Mesendoderm (in vitro differentiated cells): ENCODE data around the gene AFF3.

Experiments used
- DNase-seq: peaks from one replicate; pipeline ENCODE4 v3.0.0; 2013
- H2AK5ac ChIP-seq: 2 replicates; pipeline ENCODE4 v1.6.1; 2013; ENCODE audit warnings: low read length, inconsistent platforms
- H2BK120ac ChIP-seq: 2 replicates; pipeline ENCODE4 v1.6.1; 2013; ENCODE audit warnings: low read depth, mild to moderate bottlenecking, low read length, moderate library complexity, mixed read lengths
- H2BK15ac ChIP-seq: replicated peaks from 2 replicates; pipeline ENCODE4 v1.6.1; 2013; ENCODE audit warnings: low read depth, mild to moderate bottlenecking, moderate library complexity
- H2BK5ac ChIP-seq: 2 replicates; pipeline ENCODE4 v1.6.1; 2013; ENCODE audit warnings: low read length, inconsistent platforms
- H3K18ac ChIP-seq: 2 replicates; pipeline ENCODE4 v1.6.1; 2013; ENCODE audit warnings: mild to moderate bottlenecking, low read length, mixed read lengths
- H3K23ac ChIP-seq: one replicate; pipeline ENCODE4 v1.6.1; 2013; ENCODE audit warnings: low read length
- H3K27ac ChIP-seq: 2 replicates; pipeline ENCODE4 v1.5.1; 2013; ENCODE audit warnings: low read depth, mild to moderate bottlenecking, inconsistent platforms, low read length, moderate library complexity
- H3K27me3 ChIP-seq: 2 replicates; pipeline ENCODE4 v1.6.1; 2013; ENCODE audit warnings: low read length, control low read depth, mild to moderate bottlenecking, inconsistent platforms; ENCODE audit not compliant: insufficient read depth, poor library complexity
- H3K36me3 ChIP-seq: 2 replicates; pipeline ENCODE4 v1.6.1; 2013; ENCODE audit warnings: low read length, inconsistent platforms; ENCODE audit not compliant: control insufficient read depth, insufficient read depth
- H3K4ac ChIP-seq: one replicate; pipeline ENCODE4 v1.6.1; 2013; ENCODE audit warnings: low read depth, mild to moderate bottlenecking, low read length, moderate library complexity
- H3K4me1 ChIP-seq: 2 replicates; pipeline ENCODE4 v1.6.1; 2013; ENCODE audit warnings: low read depth, low read length, inconsistent platforms; ENCODE audit not compliant: control insufficient read depth
- H3K4me2 ChIP-seq: 2 replicates; pipeline ENCODE4 v1.6.1; 2013; ENCODE audit warnings: low read length
- H3K4me3 ChIP-seq: 2 replicates; pipeline ENCODE4 v1.5.1; 2013; ENCODE audit warnings: mild to moderate bottlenecking, low read length
- H3K56ac ChIP-seq: one replicate; pipeline ENCODE4 v1.6.1; 2013; ENCODE audit warnings: low read length
- H3K79me1 ChIP-seq: 2 replicates; pipeline ENCODE4 v1.6.1; 2013; ENCODE audit warnings: low read length, inconsistent platforms
- H3K79me2 ChIP-seq: 2 replicates; pipeline ENCODE4 v1.6.1; 2013; ENCODE audit warnings: mild to moderate bottlenecking, low read length; ENCODE audit not compliant: control insufficient read depth, insufficient read depth
- H3K9ac ChIP-seq: 2 replicates; pipeline ENCODE4 v1.6.1; 2013; ENCODE audit warnings: low read length, inconsistent platforms
- H4K5ac ChIP-seq: one replicate; pipeline ENCODE4 v1.6.1; 2013; ENCODE audit warnings: low read length
- H4K8ac ChIP-seq: one replicate; pipeline ENCODE4 v1.6.1; 2013; ENCODE audit warnings: low read depth, mild to moderate bottlenecking, control low read depth, low read length, moderate library complexity
- WGBS: extraction: QIAGEN DNeasy Blood & Tissue Kit; methylation state at CpG from one replicate; pipeline ENCODE4 v1.1.7; 2013; ENCODE audit warnings: low lambda C conversion rate, missing lambda C conversion rate; ENCODE audit not compliant: insufficient coverage; ENCODE audit errors: extremely low coverage; 5-methylcytosine and 5-hydroxymethylcytosine counted together

AFF3 gene

DNA sequence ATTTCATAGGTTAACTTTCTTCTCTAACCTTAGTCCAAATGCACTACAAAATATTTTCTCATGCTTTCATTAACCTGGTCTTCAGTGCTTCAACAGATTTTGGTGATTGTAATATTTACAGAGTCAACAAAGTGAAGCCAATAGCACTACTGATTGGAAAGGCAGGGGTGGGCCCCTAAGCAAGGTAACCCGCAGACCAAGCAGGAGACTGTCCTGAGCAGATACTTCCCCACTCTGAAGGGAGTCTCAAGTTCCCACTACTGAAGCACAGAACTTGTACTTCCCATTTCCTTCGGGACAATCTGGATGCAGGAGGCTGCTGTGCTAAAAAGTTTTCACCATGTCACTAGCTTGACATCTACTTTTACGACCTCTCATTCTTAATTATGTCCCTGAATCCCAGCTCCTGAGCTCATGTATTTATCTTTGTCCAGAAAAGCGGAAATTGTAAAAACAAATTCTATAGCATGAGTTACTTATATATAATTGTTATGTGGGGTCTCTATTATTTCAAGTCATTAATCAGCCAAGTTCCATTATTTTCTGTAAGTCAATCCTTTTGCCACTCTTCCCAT lies 341.0 kb downstream of the AFF3 start:
- H3K4ac ChIP-seq = no peak overlapping the region
- no peak overlapping the region for H2BK15ac ChIP-seq
- no peak overlapping the region for H2BK120ac ChIP-seq
- no peak overlapping the region for H3K56ac ChIP-seq
- no peak overlapping the region for H3K23ac ChIP-seq
- no peak overlapping the region for H4K8ac ChIP-seq
- H4K5ac ChIP-seq = no peak overlapping the region
- H3K79me1 ChIP-seq = no peaks in the 10 kb centered on the region
- H2BK5ac ChIP-seq = no peak overlapping the region
- no peaks in the 10 kb centered on the region for H3K27me3 ChIP-seq
- H3K36me3 ChIP-seq = no peaks in the 10 kb centered on the region
- no peak for DNase-seq
- no peak overlapping the region for H3K18ac ChIP-seq
- no peak overlapping the region for H3K4me2 ChIP-seq
- no peak overlapping the region for H3K9ac ChIP-seq
- WGBS = no CpG with 5 or more reads among the region's 4 CpGs
- no peak overlapping the region for H2AK5ac ChIP-seq
- H3K4me1 ChIP-seq = no peaks in the 10 kb centered on the region
- no peaks in the 10 kb centered on the region for H3K79me2 ChIP-seq
- H3K4me3 ChIP-seq = no peak overlapping the region
- no peak overlapping the region for H3K27ac ChIP-seq

DNA sequence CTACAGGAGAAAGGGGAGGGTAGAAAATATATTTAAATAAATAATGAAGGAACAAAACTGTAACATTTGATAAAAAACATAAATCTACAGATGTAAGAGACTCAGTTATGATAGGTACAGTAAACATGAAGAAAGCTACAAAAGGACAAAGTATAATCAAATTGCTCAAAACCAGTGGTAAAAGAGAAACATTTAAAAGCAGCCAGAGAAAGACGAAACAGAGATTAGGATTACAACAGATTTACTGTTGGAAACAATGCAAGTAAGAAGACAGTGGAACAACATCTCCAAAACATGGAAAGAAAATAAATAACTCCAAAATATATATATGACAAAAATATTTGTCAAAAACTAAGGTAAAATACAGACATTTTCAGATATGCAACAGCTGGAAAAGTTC lies 344.9 kb downstream of the AFF3 start:
- H3K23ac ChIP-seq = no peak overlapping the region
- WGBS = no CpG with 5 or more reads among the region's 1 CpG
- H2BK15ac ChIP-seq = no peak overlapping the region
- H2BK120ac ChIP-seq = no peak overlapping the region
- no peak overlapping the region for H2AK5ac ChIP-seq
- no peak overlapping the region for H4K8ac ChIP-seq
- H3K56ac ChIP-seq = no peak overlapping the region
- no peaks in the 10 kb centered on the region for H3K79me2 ChIP-seq
- H3K36me3 ChIP-seq = no peaks in the 10 kb centered on the region
- no peak overlapping the region for H3K9ac ChIP-seq
- no peak overlapping the region for H2BK5ac ChIP-seq
- no peak overlapping the region for H4K5ac ChIP-seq
- H3K4me3 ChIP-seq = no peak overlapping the region
- H3K27ac ChIP-seq = no peak overlapping the region
- DNase-seq = no peak
- no peaks in the 10 kb centered on the region for H3K4me1 ChIP-seq
- H3K79me1 ChIP-seq = no peaks in the 10 kb centered on the region
- H3K27me3 ChIP-seq = no peaks in the 10 kb centered on the region
- H3K18ac ChIP-seq = no peak overlapping the region
- no peak overlapping the region for H3K4me2 ChIP-seq
- H3K4ac ChIP-seq = no peak overlapping the region

DNA sequence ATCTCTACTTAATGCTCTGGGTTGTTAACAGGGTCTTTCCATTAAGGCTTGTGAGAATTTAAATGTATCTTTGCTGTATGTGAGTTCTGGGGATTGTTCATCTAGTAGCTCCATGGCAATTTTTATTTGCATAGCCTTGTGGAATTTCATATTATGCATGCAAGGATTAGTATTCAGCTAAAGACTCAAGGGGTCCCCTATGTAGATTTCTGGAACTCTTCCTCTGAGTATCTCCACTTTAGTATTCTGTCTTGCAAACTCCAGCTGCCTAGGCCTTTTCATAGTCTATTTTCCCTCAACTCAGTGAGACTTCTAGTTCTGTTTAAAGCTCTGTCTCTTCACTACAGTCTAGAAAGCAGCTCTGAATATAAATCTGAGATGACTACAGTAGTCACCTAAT lies 348.0 kb downstream of the AFF3 start:
- Histone ChIP-seq H4K5ac (no peak overlapping the region), H3K9ac (no peak overlapping the region), H3K27ac (no peak overlapping the region), H2BK5ac (no peak overlapping the region), H3K4me3 (no peak overlapping the region), H3K4ac (no peak overlapping the region), H3K4me2 (no peak overlapping the region), H2BK120ac (no peak overlapping the region), H3K79me2 (no peaks in the 10 kb centered on the region), H3K56ac (no peak overlapping the region), H2AK5ac (no peak overlapping the region), H3K23ac (no peak overlapping the region), H3K18ac (no peak overlapping the region), H3K27me3 (no peaks in the 10 kb centered on the region), H4K8ac (no peak overlapping the region), H3K36me3 (no peaks in the 10 kb centered on the region), H3K4me1 (no peaks in the 10 kb centered on the region), H3K79me1 (no peaks in the 10 kb centered on the region), H2BK15ac (no peak overlapping the region)
- no peak for DNase-seq

DNA sequence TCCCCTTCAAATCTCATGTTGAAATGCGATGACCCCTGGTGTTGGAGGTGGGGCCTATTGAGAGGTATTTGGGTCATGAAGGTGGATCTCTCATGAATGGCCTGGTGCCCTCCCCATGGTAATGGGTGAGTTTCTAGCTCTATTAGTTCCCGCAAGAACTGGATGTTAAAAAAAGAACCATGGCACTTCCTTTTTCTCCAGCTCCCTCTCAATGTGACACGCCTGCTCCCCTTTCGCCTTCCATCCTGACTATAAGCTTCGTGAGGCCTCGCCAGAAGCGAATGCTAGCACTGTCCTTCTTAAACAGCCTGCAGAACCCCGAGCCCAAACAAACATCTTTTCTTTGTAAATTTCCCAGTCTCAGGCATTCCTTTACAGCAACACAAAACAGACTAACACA lies 349.4 kb downstream of the AFF3 start:
- no peak overlapping the region for H3K4me3 ChIP-seq
- no peak overlapping the region for H4K8ac ChIP-seq
- no peaks in the 10 kb centered on the region for H3K27me3 ChIP-seq
- H3K56ac ChIP-seq = no peak overlapping the region
- no peaks in the 10 kb centered on the region for H3K79me1 ChIP-seq
- no peak overlapping the region for H3K27ac ChIP-seq
- no peak for DNase-seq
- no peaks in the 10 kb centered on the region for H3K79me2 ChIP-seq
- H3K23ac ChIP-seq = no peak overlapping the region
- no peak overlapping the region for H2AK5ac ChIP-seq
- no peak overlapping the region for H3K4ac ChIP-seq
- H3K18ac ChIP-seq = no peak overlapping the region
- WGBS = no CpG with 5 or more reads among the region's 8 CpGs
- H3K36me3 ChIP-seq = no peaks in the 10 kb centered on the region
- H3K4me1 ChIP-seq = no peaks in the 10 kb centered on the region
- no peak overlapping the region for H4K5ac ChIP-seq
- no peak overlapping the region for H3K9ac ChIP-seq
- H2BK15ac ChIP-seq = no peak overlapping the region
- no peak overlapping the region for H3K4me2 ChIP-seq
- no peak overlapping the region for H2BK5ac ChIP-seq
- H2BK120ac ChIP-seq = no peak overlapping the region

DNA sequence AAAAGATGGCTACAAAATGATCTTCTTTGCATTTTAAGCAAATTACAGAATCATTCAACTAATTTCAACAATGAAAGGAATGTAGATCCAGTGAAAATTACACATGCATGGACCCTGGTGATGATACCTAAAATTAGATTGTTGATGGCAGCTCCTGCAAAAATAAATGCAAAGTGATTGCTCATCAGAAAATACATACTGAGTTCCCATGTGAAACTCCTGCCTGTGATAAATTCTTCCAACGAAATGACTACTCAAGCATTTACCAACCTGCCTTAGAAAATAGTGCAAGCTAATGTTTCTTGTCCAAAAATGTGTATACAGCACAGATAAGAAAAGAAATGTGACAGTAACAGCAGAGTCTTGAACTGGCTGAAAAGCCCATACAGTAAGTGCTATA lies 352.5 kb downstream of the AFF3 start:
- H3K4ac ChIP-seq = no peak overlapping the region
- no peak overlapping the region for H2BK5ac ChIP-seq
- WGBS = no CpG with 5 or more reads among the region's 1 CpG

DNA sequence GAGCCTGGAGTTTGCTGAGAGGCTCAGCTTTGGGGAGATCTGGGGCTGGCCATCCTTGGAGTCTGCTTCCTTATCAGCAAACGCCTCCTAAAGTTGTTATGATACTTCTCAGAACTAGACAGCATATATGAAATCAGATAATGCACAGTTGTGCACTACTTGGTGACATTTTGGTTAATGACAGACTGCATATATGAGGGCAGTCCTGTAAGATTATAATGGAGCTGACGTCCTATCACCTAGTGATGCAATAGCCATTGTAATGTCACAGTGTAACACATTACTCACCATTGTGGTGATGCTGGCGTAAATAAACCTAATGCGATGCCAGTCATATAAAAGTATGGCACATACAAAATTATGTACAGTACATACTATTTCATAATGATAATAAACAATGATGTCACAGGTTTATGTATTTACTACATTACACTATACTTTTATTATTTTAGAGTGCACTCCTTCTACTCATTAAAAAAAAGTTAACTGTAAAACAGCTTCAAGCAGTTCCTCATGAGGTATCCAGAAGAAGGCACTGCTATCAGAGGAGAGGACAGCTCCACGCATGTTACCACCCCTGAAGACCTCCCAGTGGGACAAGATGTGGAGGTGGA lies 354.5 kb downstream of the AFF3 start:
- no peak overlapping the region for H4K8ac ChIP-seq
- no peaks in the 10 kb centered on the region for H3K4me1 ChIP-seq
- no peak overlapping the region for H2AK5ac ChIP-seq
- H2BK5ac ChIP-seq = no peak overlapping the region
- no peak overlapping the region for H2BK120ac ChIP-seq
- no peaks in the 10 kb centered on the region for H3K79me2 ChIP-seq
- DNase-seq = no peak
- H3K36me3 ChIP-seq = no peaks in the 10 kb centered on the region
- H3K27ac ChIP-seq = no peak overlapping the region
- no CpG with 5 or more reads among the region's 5 CpGs for WGBS
- H3K4me2 ChIP-seq = no peak overlapping the region
- H2BK15ac ChIP-seq = no peak overlapping the region
- no peak overlapping the region for H3K4ac ChIP-seq
- no peak overlapping the region for H3K23ac ChIP-seq
- no peak overlapping the region for H3K56ac ChIP-seq
- no peak overlapping the region for H3K18ac ChIP-seq
- H3K27me3 ChIP-seq = no peaks in the 10 kb centered on the region
- no peak overlapping the region for H3K4me3 ChIP-seq
- H3K9ac ChIP-seq = no peak overlapping the region
- no peak overlapping the region for H4K5ac ChIP-seq
- no peaks in the 10 kb centered on the region for H3K79me1 ChIP-seq

More for the DNA sequence above, 352.5 kb downstream of the AFF3 start:
- H3K9ac ChIP-seq = no peak overlapping the region
- no peak overlapping the region for H2AK5ac ChIP-seq
- H3K23ac ChIP-seq = no peak overlapping the region
- H4K5ac ChIP-seq = no peak overlapping the region
- no peak overlapping the region for H3K27ac ChIP-seq
- no peak for DNase-seq
- H3K27me3 ChIP-seq = no peaks in the 10 kb centered on the region
- H3K18ac ChIP-seq = no peak overlapping the region
- H3K4me3 ChIP-seq = no peak overlapping the region
- H3K79me2 ChIP-seq = no peaks in the 10 kb centered on the region
- H3K36me3 ChIP-seq = no peaks in the 10 kb centered on the region
- no peak overlapping the region for H3K56ac ChIP-seq
- no peaks in the 10 kb centered on the region for H3K4me1 ChIP-seq
- no peak overlapping the region for H2BK15ac ChIP-seq
- no peak overlapping the region for H3K4me2 ChIP-seq
- no peaks in the 10 kb centered on the region for H3K79me1 ChIP-seq
- H2BK120ac ChIP-seq = no peak overlapping the region
- H4K8ac ChIP-seq = no peak overlapping the region
